Glutamatergic neuron (in vitro differentiated cells): ENCODE measurements around the gene AHI1. TPM values are rescaled to one million over a fixed set of nuclear protein-coding genes. Genes with fewer than 3 reads are reported as not detected.

ENCODE experiments used
- DNase-seq: peaks from one replicate; pipeline ENCODE4 v3.0.0; 2022
- H3K27ac Mint-ChIP-seq: one replicate; pipeline ENCODE4 v1.8.0; 2020; ENCODE audit warnings: mild to moderate bottlenecking, mixed read lengths, inconsistent platforms; ENCODE audit not compliant: unreplicated experiment
- H3K27me3 Mint-ChIP-seq: one replicate; pipeline ENCODE4 v1.8.0; 2020; ENCODE audit warnings: mild to moderate bottlenecking, moderate library complexity, mixed read lengths, inconsistent platforms; ENCODE audit not compliant: unreplicated experiment
- H3K36me3 Mint-ChIP-seq: one replicate; pipeline ENCODE4 v1.8.0; 2020; ENCODE audit warnings: mild to moderate bottlenecking, mixed read lengths, inconsistent platforms; ENCODE audit not compliant: unreplicated experiment
- H3K4me1 Mint-ChIP-seq: one replicate; pipeline ENCODE4 v1.8.0; 2020; ENCODE audit warnings: mild to moderate bottlenecking, low read depth, mixed read lengths, inconsistent platforms; ENCODE audit not compliant: unreplicated experiment
- H3K4me3 Mint-ChIP-seq: one replicate; pipeline ENCODE4 v1.8.0; 2020; ENCODE audit warnings: mild to moderate bottlenecking, mixed read lengths, inconsistent platforms; ENCODE audit not compliant: unreplicated experiment
- H3K9me3 Mint-ChIP-seq: one replicate; pipeline ENCODE4 v1.8.0; 2020; ENCODE audit warnings: mild to moderate bottlenecking, moderate library complexity, mixed read lengths, inconsistent platforms; ENCODE audit not compliant: unreplicated experiment
- total RNA-seq: library from RNA; stranded (reverse); fragmentation: NEBNext Ultra II Directional; extraction: Animal tissue kit (Norgen Biotek cat#: 25700); gene quantifications from one replicate; pipeline ENCODE4 v1.2.1, GENCODE V29; 2021; ENCODE audit not compliant: unreplicated experiment
- TF ChIP-seq, protein P1 (sequence below): fragments of 200-600 bp; sonication (generic); IDR thresholded peaks from one replicate; pipeline ENCODE4 v1.5.0; 2021; ENCODE audit not compliant: partially characterized antibody, unreplicated experiment

The AHI1 gene
- total RNA-seq, 1 donor from 2014 or later, result 11.1 TPM

DNA sequence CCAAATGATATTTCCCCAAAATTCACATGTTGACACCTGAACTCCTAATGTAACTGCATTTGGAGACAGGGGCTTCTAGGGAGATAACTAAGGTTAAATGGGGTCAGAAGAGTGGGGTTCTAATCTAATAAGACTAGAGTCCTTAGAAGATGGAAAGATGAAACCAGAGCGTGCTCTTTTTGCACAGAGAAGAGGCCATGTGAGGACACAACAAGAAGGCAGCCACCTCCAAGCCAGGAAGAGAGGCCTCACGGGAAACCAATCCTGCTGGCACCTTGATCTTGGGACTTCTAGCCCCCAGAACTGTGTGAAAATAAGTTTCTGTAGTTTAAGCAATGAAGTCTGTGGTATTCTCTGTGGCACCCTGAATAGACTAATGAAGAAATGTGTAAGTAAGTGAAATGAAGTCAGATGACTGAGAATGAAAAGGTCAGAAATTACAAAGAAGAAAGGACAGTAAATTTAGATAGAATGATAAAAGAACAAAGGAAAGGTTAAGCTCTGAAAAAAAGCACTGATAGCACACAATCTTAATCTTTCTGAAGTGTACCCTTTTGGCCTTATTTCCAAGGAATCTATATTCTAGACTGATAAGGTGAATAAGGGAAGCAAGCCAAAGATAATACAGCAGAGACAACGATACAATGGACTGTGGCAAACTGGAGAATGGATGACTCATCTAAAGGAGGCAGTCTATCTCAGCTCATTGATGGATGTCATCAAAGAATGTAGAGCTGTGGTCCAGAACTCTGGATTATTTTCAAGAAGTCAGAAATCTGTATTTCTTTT, 206.1 kb downstream of the AHI1 start:
- no peaks in the 10 kb centered on the region for H3K4me1 Mint-ChIP-seq
- no peak overlapping the region for H3K27ac Mint-ChIP-seq
- peaks cover 2% of the 10 kb centered on the region for H3K9me3 Mint-ChIP-seq
- H3K27me3 Mint-ChIP-seq, result no peaks in the 10 kb centered on the region
- TF ChIP-seq, protein P1, sequence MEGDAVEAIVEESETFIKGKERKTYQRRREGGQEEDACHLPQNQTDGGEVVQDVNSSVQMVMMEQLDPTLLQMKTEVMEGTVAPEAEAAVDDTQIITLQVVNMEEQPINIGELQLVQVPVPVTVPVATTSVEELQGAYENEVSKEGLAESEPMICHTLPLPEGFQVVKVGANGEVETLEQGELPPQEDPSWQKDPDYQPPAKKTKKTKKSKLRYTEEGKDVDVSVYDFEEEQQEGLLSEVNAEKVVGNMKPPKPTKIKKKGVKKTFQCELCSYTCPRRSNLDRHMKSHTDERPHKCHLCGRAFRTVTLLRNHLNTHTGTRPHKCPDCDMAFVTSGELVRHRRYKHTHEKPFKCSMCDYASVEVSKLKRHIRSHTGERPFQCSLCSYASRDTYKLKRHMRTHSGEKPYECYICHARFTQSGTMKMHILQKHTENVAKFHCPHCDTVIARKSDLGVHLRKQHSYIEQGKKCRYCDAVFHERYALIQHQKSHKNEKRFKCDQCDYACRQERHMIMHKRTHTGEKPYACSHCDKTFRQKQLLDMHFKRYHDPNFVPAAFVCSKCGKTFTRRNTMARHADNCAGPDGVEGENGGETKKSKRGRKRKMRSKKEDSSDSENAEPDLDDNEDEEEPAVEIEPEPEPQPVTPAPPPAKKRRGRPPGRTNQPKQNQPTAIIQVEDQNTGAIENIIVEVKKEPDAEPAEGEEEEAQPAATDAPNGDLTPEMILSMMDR, result no peak
- DNase-seq, result no peak
- no peaks in the 10 kb centered on the region for H3K36me3 Mint-ChIP-seq
- no peak overlapping the region for H3K4me3 Mint-ChIP-seq

DNA sequence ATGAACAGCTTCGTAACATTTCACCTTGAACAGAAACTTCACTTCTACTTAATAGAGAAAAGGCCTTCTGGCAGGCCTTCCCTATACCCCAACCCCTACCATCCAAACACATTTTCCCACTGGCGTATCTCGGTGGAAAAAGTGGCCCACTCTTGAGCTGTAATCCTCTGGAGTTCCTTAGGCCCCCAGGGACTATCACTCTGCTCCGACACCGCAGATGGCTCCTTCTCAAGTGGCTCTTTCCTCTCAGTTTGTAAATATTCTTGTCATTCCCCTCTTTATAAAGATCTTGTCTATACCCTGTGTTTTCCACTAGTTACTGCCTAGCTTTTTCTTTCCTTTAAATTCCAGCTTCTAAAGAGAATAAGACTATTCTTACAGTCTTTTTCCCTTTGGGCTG, 207.7 kb downstream of the AHI1 start:
- Mint-ChIP-seq H3K4me1 (no peaks in the 10 kb centered on the region), H3K36me3 (no peaks in the 10 kb centered on the region), H3K27ac (no peak overlapping the region), H3K4me3 (no peak overlapping the region), H3K27me3 (no peaks in the 10 kb centered on the region), H3K9me3 (no peaks in the 10 kb centered on the region)
- TF ChIP-seq, protein P1, result no peak
- DNase-seq, result no peak

DNA sequence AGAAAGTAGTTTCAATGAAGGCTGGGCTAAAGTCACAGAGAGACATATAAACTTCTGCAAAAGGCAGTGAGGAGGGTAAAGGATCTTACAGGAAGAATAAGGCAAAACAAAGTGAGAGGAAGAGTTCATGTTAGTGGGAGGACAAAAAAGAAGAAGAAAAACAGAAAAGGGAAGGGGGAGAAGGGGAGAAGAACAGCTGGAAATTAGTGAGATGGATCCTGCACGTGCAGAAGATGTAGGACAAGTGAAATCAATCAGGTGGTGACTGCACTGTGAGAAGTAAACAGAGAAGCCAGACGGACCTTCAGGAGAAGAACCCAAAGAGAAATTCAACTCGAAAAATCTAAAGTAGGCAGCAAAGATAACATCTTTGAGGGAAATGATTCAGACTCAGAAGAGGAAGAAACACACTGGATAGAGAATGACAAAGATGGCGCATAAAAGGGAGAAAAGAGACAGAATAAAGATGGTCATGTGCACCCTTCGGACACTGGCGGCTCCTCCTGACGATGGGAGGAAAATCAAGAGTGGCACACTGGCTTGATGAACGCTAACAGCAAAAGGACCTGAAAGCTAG, 210.5 kb downstream of the AHI1 start:
- H3K27me3 Mint-ChIP-seq, result no peaks in the 10 kb centered on the region
- TF ChIP-seq, protein P1, result no peak
- H3K4me1 Mint-ChIP-seq, result no peaks in the 10 kb centered on the region
- H3K27ac Mint-ChIP-seq, result no peak overlapping the region
- H3K4me3 Mint-ChIP-seq, result no peak overlapping the region
- H3K36me3 Mint-ChIP-seq, result no peaks in the 10 kb centered on the region
- H3K9me3 Mint-ChIP-seq, result no peaks in the 10 kb centered on the region
- DNase-seq, result no peak

DNA sequence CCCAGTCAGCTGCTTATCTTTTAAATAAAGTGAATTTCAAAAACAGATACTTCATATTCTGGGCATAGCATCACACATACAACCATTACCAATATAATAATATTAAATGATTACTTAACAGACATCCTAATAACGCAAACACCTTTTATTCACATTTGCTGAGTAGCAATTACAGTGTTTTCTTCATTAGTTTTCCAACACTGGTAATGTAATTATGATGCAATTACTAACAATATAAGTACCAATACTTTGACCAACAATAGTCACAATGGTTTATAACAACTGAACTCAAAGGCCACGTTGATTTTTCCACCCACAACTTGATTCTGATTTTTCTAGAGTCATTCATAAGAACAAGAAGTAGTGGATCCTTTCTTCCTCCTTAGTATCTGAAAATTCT, 212.4 kb downstream of the AHI1 start:
- DNase-seq, result no peak
- Mint-ChIP-seq H3K27ac (no peak overlapping the region), H3K36me3 (no peaks in the 10 kb centered on the region), H3K27me3 (no peaks in the 10 kb centered on the region), H3K9me3 (no peaks in the 10 kb centered on the region), H3K4me3 (no peak overlapping the region), H3K4me1 (no peaks in the 10 kb centered on the region)
- TF ChIP-seq, protein P1, result no peak

DNA sequence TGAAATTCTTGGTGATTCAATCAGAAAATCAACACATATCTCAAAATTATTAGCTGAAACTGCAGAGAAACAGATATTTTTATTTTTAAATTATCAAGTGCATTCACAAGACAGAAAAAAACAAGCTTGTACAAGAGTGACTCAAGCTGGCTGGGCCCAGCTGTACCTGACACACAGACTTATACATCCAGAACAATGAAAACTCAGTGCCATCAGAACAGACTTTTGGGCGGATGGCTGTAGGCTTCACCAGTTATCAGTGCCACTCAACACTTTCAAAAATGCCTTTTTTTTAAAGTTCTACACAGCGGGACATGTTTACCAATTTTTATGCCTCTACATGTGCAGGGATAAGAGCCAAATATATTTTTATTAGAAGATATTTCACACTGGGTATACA, 213.6 kb downstream of the AHI1 start:
- no peaks in the 10 kb centered on the region for H3K36me3 Mint-ChIP-seq
- no peaks in the 10 kb centered on the region for H3K4me1 Mint-ChIP-seq
- H3K4me3 Mint-ChIP-seq, result no peak overlapping the region
- H3K27ac Mint-ChIP-seq, result no peak overlapping the region
- no peaks in the 10 kb centered on the region for H3K27me3 Mint-ChIP-seq
- no peaks in the 10 kb centered on the region for H3K9me3 Mint-ChIP-seq
- DNase-seq, result no peak
- TF ChIP-seq, protein P1, result no peak
